Brain microvascular endothelial cell (primary cell): Measurements from ENCODE around the gene UMOD.

Source experiments
- DNase-seq: peaks from one replicate; pipeline ENCODE4 v3.0.0-alpha.2; 2020
- H3K27ac ChIP-seq: fragments of 250-450 bp; sonication (Bioruptor Pico); 2 replicates; pipeline ENCODE4 v1.5.1; 2020; ENCODE audit warnings: mild to moderate bottlenecking, moderate library complexity
- H3K27me3 ChIP-seq: fragments of 250-450 bp; sonication (Bioruptor Pico); replicated peaks from 2 replicates; pipeline ENCODE4 v1.5.1; 2020; ENCODE audit warnings: mild to moderate bottlenecking
- H3K36me3 ChIP-seq: fragments of 250-450 bp; sonication (Bioruptor Pico); replicated peaks from 2 replicates; pipeline ENCODE4 v1.5.1; 2020; ENCODE audit warnings: mild to moderate bottlenecking
- H3K4me3 ChIP-seq: 2 replicates; pipeline ENCODE4 v1.5.1; 2011; ENCODE audit warnings: low read depth, mild to moderate bottlenecking, control low read depth, low read length, moderate library complexity
- CTCF ChIP-seq: IDR thresholded peaks from 2 replicates; pipeline ENCODE4 v1.5.1; 2011; ENCODE audit warnings: low read depth, mild to moderate bottlenecking, moderate library complexity, low read length, control low read depth, inconsistent platforms; ENCODE audit errors: missing control alignments
- in situ Hi-C: cut with HindIII; loops from 2 replicates; pipeline ENCODE4 v1.10.0; 2017; ENCODE audit warnings: low sequenced_read_pairs, low pct_ligation_motif_present

UMOD gene

DNA sequence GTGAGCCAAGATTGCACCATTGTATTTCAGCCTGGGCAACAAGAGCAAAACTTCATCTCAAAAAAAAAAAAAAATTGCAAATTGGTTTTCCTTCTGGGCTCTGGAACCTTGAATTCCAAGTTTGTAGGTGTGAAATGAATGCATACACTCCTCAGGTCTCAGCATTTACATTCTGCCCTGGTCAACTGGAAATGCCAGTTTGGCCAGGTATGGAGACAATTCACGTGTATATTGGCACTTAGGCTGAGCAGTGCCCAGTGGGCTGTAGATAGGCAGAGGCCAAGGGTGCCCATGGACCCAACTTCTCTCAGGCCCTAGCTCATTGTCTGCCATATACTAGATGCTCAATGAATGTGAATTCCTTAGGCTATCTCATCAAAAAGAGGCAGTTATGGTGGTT is 36.3 kb upstream of the UMOD start:
- H3K27ac ChIP-seq = no peak overlapping the region
- no peaks in the 10 kb centered on the region for H3K27me3 ChIP-seq
- H3K36me3 ChIP-seq = no peaks in the 10 kb centered on the region
- in situ Hi-C loops = loop anchor here (25.0 kb wide), 1 partner anchor 477 kb away; no protein-coding TSS in a partner anchor
- TF ChIP-seq CTCF = no peak
- no peak overlapping the region for H3K4me3 ChIP-seq
- DNase-seq = no peak

DNA sequence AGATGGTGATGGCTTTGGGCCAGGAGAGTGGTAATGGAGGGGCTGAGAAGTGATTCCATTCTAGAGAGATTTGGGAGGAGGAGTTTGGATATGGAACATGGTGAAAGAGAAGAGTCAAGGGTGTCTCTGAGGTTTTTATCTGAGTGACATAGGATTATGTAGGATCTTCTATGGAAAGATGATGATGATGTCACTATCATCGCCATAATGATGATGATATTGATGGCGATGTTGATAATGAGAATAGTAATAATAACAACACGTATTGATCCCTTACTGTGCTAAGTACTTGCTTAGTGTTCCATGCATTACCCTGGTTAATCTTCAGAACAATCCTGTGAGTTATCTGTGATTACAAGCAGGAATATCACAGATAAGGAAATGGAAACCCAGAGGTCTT is 35.5 kb upstream of the UMOD start:
- in situ Hi-C loops = loop anchor here (25.0 kb wide), 1 partner anchor 476 kb away; no protein-coding TSS in a partner anchor
- no peak for DNase-seq
- Histone ChIP-seq H3K36me3 (no peaks in the 10 kb centered on the region), H3K27ac (no peak overlapping the region), H3K27me3 (no peaks in the 10 kb centered on the region), H3K4me3 (no peak overlapping the region)
- TF ChIP-seq CTCF = no peak

DNA sequence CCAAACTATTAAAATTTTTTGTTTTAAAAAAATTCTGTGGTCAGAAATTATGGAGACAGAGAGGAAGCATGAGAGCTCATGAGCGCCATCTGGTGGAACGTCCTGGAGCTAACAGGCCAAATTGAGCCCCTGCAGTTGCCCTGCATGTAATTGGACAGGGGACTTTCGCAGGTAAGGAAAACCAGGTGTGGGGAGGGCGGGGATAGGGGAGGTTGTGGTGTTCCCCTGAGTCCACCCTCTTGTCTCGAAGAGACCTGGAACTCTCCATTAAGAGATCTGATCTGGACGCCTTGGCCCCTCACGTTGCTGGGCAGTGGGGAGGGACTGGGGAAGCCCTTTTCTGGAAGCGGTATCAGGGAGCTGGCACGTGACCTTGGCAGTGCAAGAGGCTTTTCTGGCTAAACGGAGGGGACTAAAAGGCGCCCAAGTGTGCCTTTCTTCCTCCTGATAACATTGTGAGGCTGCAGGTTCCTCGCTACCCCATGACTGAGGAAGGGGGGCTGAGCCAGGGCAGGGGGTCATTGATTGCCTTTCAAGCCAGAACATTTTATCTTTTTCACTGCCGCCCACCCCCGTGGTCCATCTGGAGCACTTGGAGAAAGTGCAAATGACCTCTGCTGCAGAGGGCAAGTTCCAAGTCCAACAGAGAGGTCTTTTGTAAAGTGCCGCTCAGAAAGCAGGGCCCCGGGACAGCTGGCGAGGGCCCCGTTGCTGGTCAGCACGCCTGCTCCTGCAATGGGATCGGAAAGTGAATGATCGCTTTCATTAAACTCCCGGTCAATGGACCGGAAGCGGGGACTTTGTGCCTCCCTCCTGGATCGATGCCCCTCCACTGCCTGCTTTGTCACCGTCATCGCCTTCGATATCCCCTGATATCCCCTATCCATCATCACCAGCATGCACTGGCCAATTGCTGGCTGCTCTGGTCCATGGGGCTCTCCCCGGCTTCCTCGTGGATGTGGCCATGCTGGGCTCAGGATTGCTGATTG is 33.6 kb upstream of the UMOD start:
- peak; percentile 92 for TF ChIP-seq CTCF
- DNase-seq = peak; percentile 48
- no peak overlapping the region for H3K27ac ChIP-seq
- no peak overlapping the region for H3K4me3 ChIP-seq
- in situ Hi-C loops = loop anchor here (25.0 kb wide), 1 partner anchor 474 kb away; no protein-coding TSS in a partner anchor
- H3K36me3 ChIP-seq = no peaks in the 10 kb centered on the region
- H3K27me3 ChIP-seq = no peaks in the 10 kb centered on the region

- peak; percentile 87 for TF ChIP-seq CTCF
- peak; percentile 73 for DNase-seq
- no peak overlapping the region for H3K27ac ChIP-seq
- H3K27me3 ChIP-seq = no peaks in the 10 kb centered on the region
- H3K4me3 ChIP-seq = no peak overlapping the region
- no peaks in the 10 kb centered on the region for H3K36me3 ChIP-seq
- in situ Hi-C loops = loop anchor here (25.0 kb wide), 1 partner anchor 471 kb away; no protein-coding TSS in a partner anchor
These were observed 30.9 kb upstream of the UMOD start for GRCh38 chr16:20383106-20384029.

DNA sequence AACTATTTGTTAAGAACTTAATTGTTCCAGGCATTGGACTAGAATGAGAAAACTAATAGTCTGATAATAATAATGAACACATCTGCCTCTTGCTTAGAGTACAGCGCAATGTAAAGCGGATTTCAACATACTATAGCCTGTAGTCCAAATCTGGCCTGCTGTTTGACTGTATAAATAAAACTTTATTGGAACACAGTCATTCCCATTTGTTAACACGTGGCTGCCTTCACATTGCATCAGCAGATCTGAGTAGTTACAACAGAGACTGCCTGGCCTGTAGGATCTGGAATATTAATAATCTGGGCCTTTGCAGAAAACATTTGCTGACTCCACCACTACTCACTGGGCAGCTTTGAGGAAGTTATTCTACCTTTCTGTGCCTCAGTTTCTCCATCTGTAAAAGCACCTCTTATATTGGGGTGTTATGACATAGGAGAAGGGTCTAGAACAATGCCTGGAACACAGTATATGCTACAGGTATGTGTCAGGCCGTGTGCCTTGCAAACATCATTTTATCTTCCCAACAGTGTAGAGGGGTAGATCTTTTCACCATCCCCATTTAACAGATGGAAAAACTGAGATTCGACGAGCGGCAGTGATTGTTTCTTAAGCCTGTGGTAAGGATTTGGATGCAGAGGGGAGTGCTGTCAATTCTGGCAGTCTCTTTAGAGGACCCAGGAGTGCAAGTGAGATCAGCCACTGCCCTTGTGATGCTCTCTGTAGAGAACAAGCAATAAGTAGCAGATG is 29.9 kb upstream of the UMOD start:
- H3K27ac ChIP-seq = no peak overlapping the region
- H3K36me3 ChIP-seq = no peaks in the 10 kb centered on the region
- no peak overlapping the region for H3K4me3 ChIP-seq
- no peak for TF ChIP-seq CTCF
- no peak for DNase-seq
- H3K27me3 ChIP-seq = no peaks in the 10 kb centered on the region
- in situ Hi-C loops = loop anchor here (25.0 kb wide), 1 partner anchor 470 kb away; no protein-coding TSS in a partner anchor
